ENCODE results near the gene C17orf100. TPM values are rescaled to one million over a fixed set of nuclear protein-coding genes. Genes with fewer than 3 reads are reported as not detected.

Gene C17orf100
- polyA plus RNA-seq, 2 of the 4 experiments (the other 2 are of a cell fraction) = 3.1 to 4.1 TPM

- TF ChIP-seq NR3C1 (IDR thresholded peaks at IDR 0.05) (no peak), EP300 (IDR thresholded peaks at IDR 0.05) (no peak)
Measured at GRCh38 chr17:6695565-6695964, 44.0 kb downstream of the C17orf100 start (continued).

GRCh38 chr17:6696906-6697305, 45.3 kb downstream of the C17orf100 start:
- DNase-seq (ENCODE audit: low read depth in 1 of 2, low spot score in 1 of 2) (no peak), ATAC-seq (no peak), FAIRE-seq (no peak)
- H3K4me2 ChIP-seq = no peak overlapping the region
- no peaks in the 10 kb centered on the region for H3K9me3 ChIP-seq
- H3K27ac ChIP-seq = no peak overlapping the region
- ChIA-PET CTCF (interaction anchor here (1.1 to 1.3 kb wide), 5 partner anchors 11 to 308 kb away, joined by 3 to 4 read pairs (median 3); no protein-coding TSS in a partner anchor), POLR2A (no interaction called here)
- no peak for TF ChIP-seq FOSB (CRISPR knock-in tag; IDR thresholded peaks at IDR 0.05)
- no peak for TF ChIP-seq HES2 (IDR thresholded peaks at IDR 0.05)
- no peak for TF ChIP-seq NFE2L2 (conservative IDR thresholded peaks at IDR 0.05; ENCODE audit: low read length)
- H3K4me1 ChIP-seq = no peaks in the 10 kb centered on the region
- H3K4me3 ChIP-seq = no peak overlapping the region
- WGBS (ENCODE audit: missing lambda C conversion rate) = 3% methylated on average over 3 of the region's 5 CpGs

GRCh38 chr17:6698004-6698403, 46.4 kb downstream of the C17orf100 start:
- ATAC-seq (no peak), FAIRE-seq (no peak), DNase-seq (ENCODE audit: low read depth in 1 of 2, low spot score in 1 of 2) (no peak)
- CTCF ChIA-PET = interaction anchor here (0.6 to 1.3 kb wide), 6 partner anchors 9 to 213 kb away, joined by 3 to 7 read pairs (median 4); partner anchors contain the start of gene SLC13A5
- Histone ChIP-seq H3K4me3 (no peak overlapping the region), H3K4me1 (no peaks in the 10 kb centered on the region), H3K27ac (no peak overlapping the region), H3K9me3 (no peaks in the 10 kb centered on the region), H3K4me2 (no peak overlapping the region)
- POLR2A ChIA-PET = no interaction called here
- 43% methylated on average over 11 of the region's 11 CpGs for WGBS (ENCODE audit: missing lambda C conversion rate)
- TF ChIP-seq HOXB5 (CRISPR knock-in tag; IDR thresholded peaks at IDR 0.05) = no peak
- no peak for TF ChIP-seq CBX8 (IDR thresholded peaks at IDR 0.05)
- TF ChIP-seq CEBPB (IDR thresholded peaks at IDR 0.05) = no peak
- TF ChIP-seq ZC3H11A (IDR thresholded peaks at IDR 0.05) = no peak

GRCh38 chr17:6699997-6700947, 48.7 kb downstream of the C17orf100 start:
- ChIA-PET POLR2A (interaction anchor here (0.7 kb wide), 1 partner anchor 12 kb away, joined by 3 read pairs; no protein-coding TSS in a partner anchor), CTCF (interaction anchor here (1.0 to 6.4 kb wide), 10 partner anchors 12 to 305 kb away, joined by 3 to 56 read pairs (median 4); partner anchors contain the start of gene SLC13A5)
- DNase-seq (ENCODE audit: low read depth in 1 of 2, low spot score in 1 of 2) (no peak), ATAC-seq (no peak), FAIRE-seq (no peak)
- no peak for TF ChIP-seq EHMT2 (IDR thresholded peaks at IDR 0.05; ENCODE audit: low read depth)
- TF ChIP-seq ZNF302 (CRISPR knock-in tag; IDR thresholded peaks at IDR 0.05) = no peak
- no peak for TF ChIP-seq NFE2L2 (conservative IDR thresholded peaks at IDR 0.05; ENCODE audit: low read length)
- TF ChIP-seq NPAS2 (CRISPR knock-in tag; IDR thresholded peaks at IDR 0.05; ENCODE audit: borderline replicate concordance) = no peak
- no peak for TF ChIP-seq CHD4 (IDR thresholded peaks at IDR 0.05; ENCODE audit: borderline replicate concordance)
- TF ChIP-seq HMGXB4 (CRISPR knock-in tag; IDR thresholded peaks at IDR 0.05; ENCODE audit: borderline replicate concordance) = no peak
- TF ChIP-seq ZC3H11A (IDR thresholded peaks at IDR 0.05) = no peak
- Histone ChIP-seq H3K4me1 (no peaks in the 10 kb centered on the region), H3K4me3 (no peak overlapping the region), H3K27ac (no peak overlapping the region), H3K4me2 (no peak overlapping the region), H3K9me3 (no peaks in the 10 kb centered on the region)
- WGBS (ENCODE audit: missing lambda C conversion rate) = 67% methylated on average over 16 of the region's 16 CpGs

GRCh38 chr17:6700948-6701307, 49.4 kb downstream of the C17orf100 start:
- 72% methylated on average over 8 of the region's 8 CpGs for WGBS (ENCODE audit: missing lambda C conversion rate)
- ChIA-PET POLR2A (no interaction called here), CTCF (interaction anchor here (1.0 to 6.4 kb wide), 11 partner anchors 12 to 304 kb away, joined by 3 to 56 read pairs (median 3); partner anchors contain the start of gene SLC13A5)
- no peaks in the 10 kb centered on the region for H3K9me3 ChIP-seq
- TF ChIP-seq ZFP36 (IDR thresholded peaks at IDR 0.05; ENCODE audit: borderline replicate concordance, partially characterized antibody) = no peak
- no peak for FAIRE-seq
- no peak for ATAC-seq
- H3K4me1 ChIP-seq = no peaks in the 10 kb centered on the region
- DNase-seq (ENCODE audit: low read depth in 1 of 2, low spot score in 1 of 2) = no peak
- H3K27ac ChIP-seq = no peak overlapping the region
- H3K4me3 ChIP-seq = no peak overlapping the region
- H3K4me2 ChIP-seq = no peak overlapping the region
